Stimulated activated CD8-positive, alpha-beta memory T cell treated with anti-CD3 and anti-CD28 coated beads, Interleukin-15, amount 100 ng/mL, for 48 hours (primary cell): ENCODE data around the gene TNS1.

Experiments used
- DNase-seq, 2 donors: peaks; one replicate each; pipeline ENCODE4 v3.0.0-alpha.2; 2020; ENCODE audit warnings: low read depth in 2 of 2

The TNS1 gene

DNA sequence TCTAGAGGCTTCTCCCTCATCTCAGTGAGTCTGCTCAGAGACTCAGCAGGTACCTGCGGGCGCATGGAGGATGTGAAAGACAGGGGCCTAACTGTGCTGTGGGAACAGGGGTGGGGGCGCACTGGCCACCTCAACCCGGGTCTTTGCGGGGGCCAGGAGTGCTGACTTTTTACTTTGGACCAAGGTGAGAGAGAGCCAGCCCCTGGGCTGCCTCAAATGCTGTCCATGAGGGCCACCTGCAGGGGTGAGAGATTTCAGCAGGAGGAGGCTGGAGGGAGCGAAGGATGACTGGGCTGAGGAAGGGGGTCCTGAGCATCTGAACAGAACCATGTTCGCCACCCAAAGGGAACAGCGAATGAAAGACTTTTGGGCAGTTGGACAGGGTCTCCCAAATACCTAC is 129.4 kb downstream of the TNS1 start:
- DNase-seq, result no peak

DNA sequence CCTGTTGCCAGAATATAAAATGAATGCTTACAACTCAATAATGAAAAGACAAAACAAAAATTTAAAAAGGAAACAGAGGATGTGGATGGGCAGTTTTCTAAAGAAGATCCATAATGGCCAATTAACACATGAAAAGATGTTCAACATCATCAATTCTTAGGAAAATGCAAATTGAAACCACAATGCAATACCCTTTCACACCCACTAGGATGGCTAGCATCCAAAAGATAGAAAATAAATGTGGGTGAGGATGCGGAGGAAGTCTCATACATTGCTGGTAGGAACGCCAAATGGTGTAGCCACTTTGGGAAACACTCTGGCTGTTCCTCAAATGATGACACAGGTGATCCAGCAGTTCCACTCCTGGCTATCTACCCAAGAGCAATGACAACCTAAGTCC is 130.5 kb downstream of the TNS1 start:
- no peak for DNase-seq

DNA sequence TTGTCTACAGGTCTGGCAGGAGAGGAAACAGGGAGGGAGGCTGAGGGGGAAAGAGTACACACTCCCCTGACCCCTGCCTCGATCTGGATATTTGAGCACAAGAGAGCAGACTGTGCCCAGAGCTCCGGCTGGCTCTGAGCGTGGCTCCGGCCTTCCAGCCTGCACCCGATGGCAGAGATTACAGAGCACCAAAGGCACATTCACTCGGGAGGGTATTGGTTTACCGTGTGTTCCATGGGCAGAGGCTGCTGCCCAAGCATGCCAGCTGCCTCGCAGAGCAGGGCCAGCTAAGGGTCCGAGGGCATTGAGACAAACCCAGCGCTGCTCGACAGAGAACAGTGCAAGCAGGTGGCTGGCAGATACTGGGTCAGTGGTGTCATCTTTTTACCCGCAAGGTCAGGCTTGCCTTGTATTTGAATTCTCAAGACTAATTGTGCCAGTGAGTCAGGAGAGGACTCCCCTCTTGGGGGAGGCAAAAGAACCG is 132.2 kb downstream of the TNS1 start:
- no peak for DNase-seq

DNA sequence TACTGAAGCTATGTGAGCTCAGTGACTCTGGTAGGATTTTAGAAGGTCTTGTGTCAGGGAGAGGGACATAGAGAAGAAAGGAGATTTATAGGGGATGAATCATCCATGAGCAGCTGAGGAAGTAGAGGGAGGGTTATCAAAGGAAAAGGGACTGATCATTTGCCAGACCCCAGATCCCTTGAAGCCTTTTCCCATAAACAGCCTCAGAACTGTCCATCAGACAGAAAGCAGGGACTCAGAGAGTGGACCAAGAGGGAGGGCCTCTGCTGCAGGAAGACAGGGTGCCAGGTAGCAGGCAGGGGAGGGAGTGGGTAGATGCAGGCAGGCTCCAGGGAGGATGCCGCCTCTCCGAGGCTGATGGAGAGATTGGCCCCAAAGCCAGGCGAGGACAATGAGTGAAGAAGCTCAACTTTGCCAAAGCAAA is 133.9 kb downstream of the TNS1 start:
- DNase-seq, result no peak

DNA sequence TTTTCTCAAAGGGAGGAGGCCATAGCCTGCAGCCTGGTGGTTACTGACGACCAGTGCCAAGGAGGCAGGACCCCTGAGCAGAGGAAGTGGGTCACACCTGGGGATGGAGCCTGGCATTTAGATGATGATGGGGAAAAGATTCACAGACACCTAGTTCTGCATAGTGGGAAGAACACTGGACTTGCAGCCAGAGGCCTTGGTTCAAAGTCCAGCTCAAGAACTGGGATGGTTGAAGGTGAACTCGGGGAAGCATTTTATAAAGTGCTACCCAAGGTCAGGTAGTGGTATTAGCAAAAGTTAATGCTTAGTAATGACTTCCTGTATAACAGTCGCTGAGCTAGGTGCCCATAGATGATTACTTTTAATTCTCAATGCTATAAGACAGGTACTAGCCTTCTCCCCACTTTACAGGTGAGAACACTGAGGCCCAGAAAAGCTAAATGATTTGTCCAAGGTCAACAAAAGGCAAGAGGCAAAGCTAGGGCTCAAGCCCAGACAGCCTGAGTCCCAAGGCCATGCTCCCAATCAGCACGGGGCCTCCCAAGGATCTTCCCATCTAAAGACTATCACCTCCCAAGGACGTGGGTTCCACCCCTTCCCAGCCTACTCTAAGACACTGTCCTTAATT is 134.4 kb downstream of the TNS1 start:
- no peak for DNase-seq

DNA sequence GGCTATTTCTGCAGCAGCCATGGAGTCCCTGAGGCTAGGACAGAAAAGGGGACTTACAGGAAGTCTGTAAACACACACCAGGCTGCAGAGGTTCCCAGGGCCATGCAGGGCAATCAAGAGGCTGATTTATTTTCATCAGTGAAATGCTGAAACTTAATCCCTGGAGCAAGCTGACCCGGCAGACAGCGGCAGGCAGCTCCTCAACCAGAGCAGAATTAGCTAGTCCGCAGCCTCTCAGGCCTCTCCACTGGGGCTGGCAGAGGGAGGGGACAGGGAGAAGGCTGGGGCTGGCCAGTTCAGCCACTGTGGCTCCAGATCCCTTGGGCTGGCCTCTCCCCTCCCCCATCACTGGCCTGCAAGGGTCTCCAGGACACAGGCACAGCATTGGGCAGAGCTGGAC is 136.3 kb downstream of the TNS1 start:
- no peak for DNase-seq

DNA sequence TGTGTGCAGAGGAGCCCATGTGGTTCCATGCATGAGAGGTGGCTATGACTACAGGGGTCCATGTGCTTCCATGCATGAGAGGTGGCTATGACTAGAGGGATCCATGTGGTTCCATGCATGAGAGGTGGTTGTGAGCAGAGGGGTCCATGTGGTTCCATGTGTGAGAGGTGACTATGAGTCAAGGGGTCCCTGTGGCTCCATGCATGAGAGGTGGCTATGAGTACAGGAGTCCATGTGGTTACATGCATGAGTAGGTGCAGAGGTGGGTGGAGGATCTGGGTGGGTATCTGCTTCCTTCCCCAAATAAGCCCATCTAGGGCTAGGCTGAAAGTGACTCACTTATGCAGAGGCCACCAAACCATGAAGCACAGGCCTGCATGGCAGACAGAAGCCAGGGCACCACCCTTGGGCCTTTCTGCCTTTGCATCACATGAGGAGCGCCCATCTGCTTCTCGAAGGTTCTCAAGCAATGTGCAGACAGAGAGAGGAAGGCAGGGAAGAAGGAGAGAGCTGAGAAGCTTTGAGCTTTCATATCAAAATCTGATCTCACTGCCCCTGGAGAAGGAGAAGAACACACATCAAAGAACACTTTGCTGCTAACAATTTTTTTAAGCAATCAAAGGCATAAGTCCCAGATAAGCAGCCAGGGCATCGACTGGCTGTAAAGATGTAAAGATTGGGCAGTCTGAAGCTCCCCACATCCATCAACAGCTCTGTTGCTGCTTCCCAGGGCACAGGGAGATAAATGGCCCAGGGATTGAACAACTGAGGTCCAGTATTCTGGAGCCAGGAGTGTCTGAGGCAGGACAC is 137.6 kb downstream of the TNS1 start:
- peak in 1 of 2 donors; percentile 9 for DNase-seq

DNA sequence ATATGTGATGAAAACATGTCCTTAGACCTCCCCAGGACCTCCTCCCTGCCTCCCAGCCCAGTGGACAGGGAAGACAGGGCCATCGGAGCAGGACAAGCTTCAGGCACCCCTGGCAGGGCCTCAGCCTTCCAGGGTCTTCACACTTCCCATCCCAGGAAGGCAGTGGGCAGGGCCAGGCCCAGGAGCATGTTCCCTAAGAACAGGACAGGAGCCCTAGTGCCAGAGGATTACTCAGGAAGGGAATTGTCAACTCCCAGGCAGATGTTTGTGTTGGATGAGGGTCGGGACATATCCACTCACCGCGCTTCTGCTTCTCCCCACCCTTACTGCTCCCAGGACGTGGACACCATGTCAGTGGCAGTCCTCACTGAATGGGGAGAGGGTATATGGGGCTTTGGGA is 138.9 kb downstream of the TNS1 start:
- no peak for DNase-seq

DNA sequence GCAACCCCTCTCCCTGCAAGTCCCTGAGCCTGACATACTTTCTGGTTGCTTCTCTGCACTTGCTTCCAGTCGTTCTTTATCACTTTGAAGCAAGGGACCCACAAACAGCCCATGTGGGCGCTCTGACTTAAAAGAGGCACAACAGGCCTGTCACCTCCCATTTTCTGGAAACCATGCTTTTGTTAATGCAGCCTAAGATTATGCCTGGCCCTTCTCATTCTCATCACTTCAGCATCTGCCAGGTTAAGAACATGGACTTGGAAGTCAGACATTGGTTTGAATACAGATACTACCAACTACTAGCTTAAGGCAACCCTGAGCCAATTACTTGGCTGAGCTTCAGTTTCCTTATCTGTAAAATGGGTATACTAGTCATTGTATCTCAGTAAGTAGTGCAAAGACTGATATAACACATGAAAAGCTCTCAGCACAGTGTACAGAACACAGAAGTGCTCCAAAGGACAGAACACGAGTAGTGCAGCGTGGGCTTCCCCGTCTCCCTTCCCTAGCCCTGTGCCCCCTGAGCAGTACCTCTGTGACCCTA is 141.4 kb downstream of the TNS1 start:
- DNase-seq, result no peak

DNA sequence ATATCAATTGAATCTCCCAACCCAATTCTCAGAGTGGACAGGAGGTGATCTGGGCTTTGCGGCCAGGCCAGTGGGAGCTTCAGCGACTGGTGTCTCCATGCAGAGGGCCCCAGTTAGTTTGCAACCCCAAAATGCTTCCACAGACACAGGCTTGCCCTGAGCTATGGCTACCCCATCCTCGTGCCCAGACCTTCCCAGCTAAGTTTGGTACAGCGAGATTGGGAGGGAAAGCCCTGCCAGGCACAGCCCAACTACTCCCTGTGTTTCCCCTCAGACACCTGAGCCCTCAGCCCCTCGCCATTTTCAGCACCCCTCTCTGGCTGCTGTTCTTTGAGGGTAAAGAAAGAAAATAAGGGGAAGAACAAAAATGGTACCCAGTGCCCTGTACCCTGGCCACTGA is 142.9 kb downstream of the TNS1 start:
- DNase-seq, result no peak

DNA sequence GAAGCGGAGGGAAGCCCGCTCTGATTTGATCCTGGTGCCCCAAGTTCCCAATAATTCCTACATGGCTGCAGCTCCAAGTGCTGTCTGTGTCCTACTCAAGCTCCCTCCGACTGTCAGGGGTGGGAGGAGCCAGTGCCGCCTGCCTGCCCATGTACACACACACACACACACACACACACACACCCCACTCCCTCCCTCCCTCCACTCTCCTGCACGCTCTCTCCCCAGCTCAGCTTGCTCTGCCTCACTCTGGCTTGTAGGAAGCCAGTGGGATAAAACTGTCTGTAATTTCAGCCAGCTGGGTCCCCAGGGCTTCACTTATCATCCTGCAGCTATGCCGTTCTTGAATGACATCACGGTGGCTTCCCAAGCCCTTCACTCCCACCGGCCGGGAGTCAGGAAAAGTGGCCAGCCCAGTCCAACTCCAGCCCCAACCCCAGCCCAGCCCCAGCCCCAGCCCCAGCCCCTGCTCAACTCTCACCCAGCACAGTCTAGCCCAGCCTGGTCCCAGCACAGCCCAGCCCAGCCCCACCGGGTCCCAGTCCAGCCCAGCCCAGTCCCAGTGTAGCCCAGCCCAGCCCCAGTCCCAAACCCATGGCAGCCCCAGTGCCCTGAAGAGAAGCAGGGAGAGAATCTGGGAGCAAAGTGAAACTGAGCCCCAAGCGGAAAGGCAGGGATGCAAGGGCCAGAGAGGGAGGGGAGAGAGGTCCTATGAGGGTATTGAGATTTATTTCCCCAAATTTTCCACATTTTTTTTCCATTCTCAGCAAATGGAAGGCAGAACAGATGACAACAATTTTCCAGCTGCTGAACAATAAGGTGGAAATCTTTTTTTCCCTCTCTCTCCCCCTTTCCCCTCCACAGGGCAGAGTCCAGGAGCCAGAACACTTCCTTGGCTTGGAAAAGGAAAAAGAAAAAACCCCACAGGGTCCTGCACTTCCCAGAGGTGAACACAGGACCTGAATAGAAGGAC is 144.0 kb downstream of the TNS1 start:
- DNase-seq, result no peak

DNA sequence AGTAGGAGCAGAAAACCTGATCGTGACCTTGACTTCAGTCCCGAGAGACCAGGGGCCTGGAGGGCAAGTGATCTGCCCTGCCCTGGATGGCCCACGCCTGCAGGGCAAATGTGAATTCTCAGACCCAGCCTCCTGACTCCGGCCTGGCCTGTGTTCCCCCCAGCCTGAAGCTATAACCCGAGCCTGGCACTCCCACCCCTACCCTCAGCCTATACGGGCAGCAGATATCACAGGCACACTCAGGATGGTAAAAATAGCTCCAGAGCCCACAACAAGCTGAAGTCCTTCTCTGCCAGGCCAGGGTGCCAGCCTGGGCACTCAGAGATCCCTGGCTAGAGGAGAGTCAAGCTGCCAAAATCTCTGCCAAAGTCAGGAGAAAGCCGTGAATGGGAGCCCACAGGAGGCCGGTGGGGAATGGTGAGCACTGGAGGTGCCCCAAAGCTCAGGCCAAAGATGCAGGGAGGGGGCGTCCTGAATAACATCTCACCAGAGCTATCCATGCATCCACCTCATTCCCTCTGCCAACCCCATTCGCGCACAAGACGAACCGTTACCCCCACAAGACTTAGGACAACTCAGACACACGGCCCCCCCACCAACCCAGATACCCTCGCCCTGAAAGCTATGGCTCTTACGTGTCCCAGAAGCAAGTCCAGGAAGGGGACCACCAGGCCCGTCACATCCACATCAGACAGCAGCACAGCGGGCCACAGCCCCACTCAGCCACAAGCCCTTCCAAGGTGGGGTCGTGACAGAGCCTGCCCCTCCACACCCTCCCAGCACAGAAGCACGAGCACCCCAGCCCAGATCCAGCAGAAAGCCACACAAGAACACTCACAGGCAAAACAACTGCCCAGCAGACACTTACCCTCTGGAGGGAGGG is 144.9 kb downstream of the TNS1 start:
- no peak for DNase-seq

DNA sequence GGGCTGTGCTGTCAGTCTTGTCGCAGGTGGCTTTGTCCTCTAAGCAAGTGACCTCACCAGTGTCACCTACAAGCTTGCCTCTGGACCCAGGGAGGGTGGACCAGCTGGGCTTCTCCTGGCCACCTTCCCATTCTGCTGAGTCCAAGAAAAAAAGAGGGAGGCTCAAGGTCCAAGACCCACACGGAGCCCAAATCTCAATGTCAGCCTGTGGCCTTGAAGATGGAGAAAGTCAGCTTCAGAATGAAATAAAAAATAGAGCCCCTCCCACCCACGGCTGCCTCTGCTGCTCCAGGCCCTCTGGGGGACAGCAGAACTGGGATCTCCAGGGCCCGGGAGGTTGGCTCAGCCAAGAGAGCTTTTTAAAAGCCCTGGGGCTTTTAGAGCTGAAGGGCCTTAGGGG is 145.9 kb downstream of the TNS1 start:
- no peak for DNase-seq

DNA sequence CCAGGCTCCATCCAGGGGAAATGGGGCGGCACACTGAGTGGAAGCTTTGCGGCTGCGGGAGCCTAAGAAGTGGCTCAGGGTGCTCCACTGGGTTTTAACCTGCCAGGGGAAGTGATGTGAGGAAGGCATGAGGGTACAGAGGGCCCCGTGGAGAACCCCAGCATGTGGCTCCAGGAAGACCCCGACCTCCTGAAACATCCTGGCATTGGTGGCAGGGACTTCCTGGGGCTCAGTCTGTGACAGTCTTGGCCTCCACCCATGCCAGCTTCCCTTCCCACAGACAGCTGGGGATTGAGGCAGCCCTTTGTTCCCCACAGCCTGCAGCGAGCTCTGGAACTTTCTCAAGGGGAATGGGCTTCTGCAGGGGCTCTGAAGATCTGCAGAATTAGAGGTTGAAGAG is 146.6 kb downstream of the TNS1 start:
- no peak for DNase-seq

DNA sequence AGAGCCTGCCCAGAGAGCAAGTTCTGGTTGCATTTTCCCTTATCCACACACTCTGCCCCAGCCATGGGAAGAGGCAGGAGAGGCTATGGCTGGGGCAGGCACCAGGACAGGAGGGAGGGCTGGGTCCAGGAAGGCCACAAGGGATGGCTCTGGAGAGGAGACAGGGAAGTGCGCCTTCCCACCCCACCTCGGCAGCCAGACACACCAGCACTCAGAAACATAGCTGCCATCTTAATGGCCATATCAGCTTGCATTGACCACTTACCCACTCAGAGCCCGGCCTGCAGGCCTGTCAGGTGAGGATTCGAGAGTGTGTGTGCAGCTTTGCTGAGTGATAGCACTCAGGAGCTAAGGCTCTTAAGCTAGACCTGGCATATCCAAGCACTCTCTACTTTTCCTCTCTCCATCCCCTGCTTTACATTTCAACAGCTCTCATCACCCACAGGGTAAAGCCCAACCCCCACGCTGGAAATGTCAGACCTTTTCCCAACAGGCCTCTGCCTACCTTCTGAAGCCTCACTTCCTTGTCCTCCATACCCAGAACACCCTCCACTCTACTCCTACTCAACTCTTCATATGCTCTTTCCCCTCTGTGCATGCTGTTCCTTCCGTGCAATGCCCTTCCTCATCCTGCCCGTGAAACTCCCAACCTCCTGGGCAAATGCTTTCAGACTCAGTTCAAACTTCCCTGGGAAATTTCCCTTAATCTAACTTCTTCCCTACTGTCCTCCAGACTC is 147.9 kb downstream of the TNS1 start:
- DNase-seq, result no peak

DNA sequence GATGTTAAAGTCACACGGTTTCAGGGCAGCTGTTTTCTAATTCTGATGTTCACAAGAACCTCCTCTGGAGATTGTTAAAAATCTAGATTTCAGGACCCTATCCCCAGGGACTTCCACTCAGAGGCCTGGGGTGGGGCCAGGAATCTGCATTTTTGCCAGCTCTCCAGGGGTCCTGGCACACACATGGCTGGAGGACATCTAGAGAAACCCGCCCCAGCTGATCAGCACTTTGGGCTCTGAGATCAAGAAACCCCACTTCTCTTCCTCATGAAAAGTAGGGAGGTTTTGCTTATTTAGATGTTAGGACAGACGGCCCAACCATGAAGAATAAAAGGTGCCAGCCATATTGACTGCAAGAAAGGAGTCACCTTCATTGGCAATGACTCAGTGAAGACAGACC is 148.8 kb downstream of the TNS1 start:
- no peak for DNase-seq

DNA sequence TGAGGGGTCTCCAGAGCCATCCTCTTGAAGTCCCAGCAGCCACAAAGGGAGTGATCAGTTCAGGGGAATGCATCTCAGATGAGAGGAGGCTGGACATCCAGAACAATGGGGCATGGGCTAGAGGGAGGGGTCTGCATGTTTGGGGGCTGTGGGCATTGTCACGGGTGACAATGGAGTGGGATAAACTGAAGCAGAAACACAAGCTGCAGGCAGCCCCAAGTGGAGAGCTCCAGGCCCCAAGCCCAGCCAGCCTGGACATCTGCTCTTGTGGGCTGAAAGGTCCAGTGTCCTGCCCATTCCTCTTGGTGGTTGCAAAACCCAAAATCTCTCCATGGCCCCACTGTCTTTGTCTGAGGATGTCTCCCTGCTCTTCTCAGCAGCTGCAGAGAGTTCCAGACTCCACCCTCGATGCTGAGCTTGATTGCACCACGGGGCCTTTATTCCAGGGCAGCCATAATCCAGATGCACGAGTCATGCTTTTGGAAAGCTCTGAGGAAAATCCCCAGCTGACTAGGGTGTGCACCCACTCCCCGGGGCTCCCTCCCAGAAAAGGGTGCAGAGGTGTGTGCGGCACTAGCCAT is 149.4 kb downstream of the TNS1 start:
- DNase-seq, result no peak

DNA sequence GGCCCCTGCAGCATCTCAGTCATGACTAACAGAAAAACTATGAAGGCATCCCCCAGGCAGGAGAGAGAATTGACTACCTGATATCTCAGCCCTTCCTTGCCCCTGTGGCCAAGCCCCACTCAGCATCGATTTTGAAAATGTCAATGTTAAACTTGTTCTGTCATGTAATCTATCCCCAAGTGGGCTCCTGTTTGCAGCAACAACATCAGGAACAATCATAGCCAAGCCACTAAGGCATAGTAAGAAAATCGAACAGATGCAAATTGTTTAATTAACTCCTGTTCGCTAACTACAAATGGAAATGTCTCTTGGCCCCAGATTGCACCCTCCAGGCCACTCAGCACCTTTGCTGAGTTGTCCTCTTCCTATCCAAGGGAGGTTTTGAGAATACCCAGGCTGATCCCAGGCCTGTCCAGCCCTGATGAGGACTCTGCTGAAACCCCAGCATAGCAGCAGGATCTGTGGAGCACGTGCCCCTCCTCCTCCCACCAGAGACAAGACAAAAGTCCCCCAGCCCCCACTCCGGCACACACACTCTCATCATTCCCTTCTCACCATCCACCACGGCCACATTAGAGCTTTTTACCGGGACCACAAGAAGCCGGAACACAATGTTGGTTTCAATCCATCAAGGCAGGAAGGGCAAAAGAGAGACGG is 150.1 kb downstream of the TNS1 start:
- no peak for DNase-seq
